Esophagus squamous epithelium (tissue), 5 donors: Measurements from ENCODE around the gene ABHD15. TPM values are rescaled to one million over a fixed set of nuclear protein-coding genes. Genes with fewer than 3 reads are reported as not detected.

Experiments used
- DNase-seq: peaks from one replicate; lab custom pipeline; 2025; lab: John Stamatoyannopoulos, UW
- H3K27ac ChIP-seq, 4 donors: fragments of 200-600 bp; sonication (generic); one replicate each; pipeline ENCODE4 v1.5.1; 2016 to 2019; ENCODE audit warnings: mild to moderate bottlenecking in 1 of 4
- H3K27me3 ChIP-seq, 4 donors: fragments of 200-600 bp; sonication (generic); 1 replicate in 3 of 4; 2 replicates in 1 of 4; pipeline versions ENCODE4 v1.5.1 to v1.6.0; 2017 to 2021; ENCODE audit warnings: antibody characterized with exemption in 1 of 4
- H3K36me3 ChIP-seq, 3 donors: fragments of 200-600 bp; sonication (generic); one replicate each; pipeline ENCODE4 v1.5.1; 2016 to 2019
- H3K4me1 ChIP-seq, 3 donors: fragments of 200-600 bp; sonication (generic); one replicate each; pipeline ENCODE4 v1.5.1; 2017 to 2019
- H3K4me3 ChIP-seq, 4 donors: fragments of 200-600 bp; sonication (generic); 1 replicate in 3 of 4; 2 replicates in 1 of 4; pipeline ENCODE4 v1.5.1; 2016 to 2019; ENCODE audit warnings: mild to moderate bottlenecking in 2 of 4, moderate library complexity in 1 of 4
- H3K9me3 ChIP-seq, 3 donors: fragments of 200-600 bp; sonication (generic); one replicate each; pipeline ENCODE4 v1.5.1; 2016 to 2019
- CTCF ChIP-seq, 6 experiments: fragments of 450-650 bp in 4 of 6; fragments of 200-600 bp in 2 of 6; sonication (generic) in 2 of 6; IDR thresholded peaks; one replicate each; pipeline ENCODE4 v1.5.1; 2016 to 2019; ENCODE audit warnings: antibody characterized with exemption in 6 of 6, mild to moderate bottlenecking in 4 of 6, moderate library complexity in 4 of 6
- POLR2A ChIP-seq, 4 donors: fragments of 450-650 bp; IDR thresholded peaks; one replicate each; pipeline ENCODE4 v1.6.1; 2017; ENCODE audit warnings: antibody characterized with exemption in 4 of 4, mild to moderate bottlenecking in 4 of 4, moderate library complexity in 3 of 4
- WGBS, 2 donors: methylation state at CpG; one replicate each; pipeline ENCODE4 v1.1.5; 2018; 5-methylcytosine and 5-hydroxymethylcytosine counted together
- intact Hi-C: fragments of 100-400 bp; cut with DNase I; formaldehyde crosslinking; loops from one replicate; pipeline ENCODE4 v1.15.0; 2022
- total RNA-seq, 4 donors: library from RNA; depleted of rRNA; stranded (reverse); fragments of >200 nt; gene quantifications; one replicate each; pipeline ENCODE4 v1.1.0, GENCODE V29; 2016
- donor health status: DM: yes; HTN: yes; CAD: no.

Gene ABHD15
- total RNA-seq, 4 donors from 2014 or later: 4.3 to 7.2 (median 5.4) TPM

DNA sequence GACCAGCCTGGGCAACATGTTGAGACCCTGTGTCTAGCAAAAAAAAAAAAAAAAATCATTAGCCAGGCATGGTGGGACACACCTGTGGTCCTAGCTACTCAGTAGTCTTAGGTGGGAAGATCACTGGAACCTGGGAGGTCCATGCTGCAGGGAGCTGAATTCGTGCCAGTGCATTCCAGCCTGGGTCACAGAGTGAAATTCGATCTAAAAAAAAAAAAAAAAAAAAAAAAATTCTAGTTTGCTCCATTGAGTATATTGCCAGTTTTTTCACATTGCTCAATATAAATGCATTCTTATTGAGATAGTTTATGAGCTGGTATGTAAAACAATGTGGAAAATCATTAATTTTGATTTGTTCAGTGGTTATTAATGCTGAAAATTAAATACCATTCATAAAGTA is 52.0 kb downstream of the ABHD15 start:
- H3K27ac ChIP-seq: no peak overlapping the region
- no peaks in the 10 kb centered on the region for H3K9me3 ChIP-seq
- no peak overlapping the region for H3K4me3 ChIP-seq
- peaks cover 20 to 99% (median 22%) of the 10 kb centered on the region in 3 donors for H3K36me3 ChIP-seq
- no peak for DNase-seq
- H3K27me3 ChIP-seq: no peaks in the 10 kb centered on the region
- H3K4me1 ChIP-seq: no peaks in the 10 kb centered on the region
- WGBS, 2 donors: 61 to 73% methylated on average over 2 of the region's 2 CpGs
- TF ChIP-seq POLR2A (IDR thresholded peaks at IDR 0.05) (no peak), CTCF (IDR thresholded peaks at IDR 0.05) (no peak)
- intact Hi-C loops: no loop called here

DNA sequence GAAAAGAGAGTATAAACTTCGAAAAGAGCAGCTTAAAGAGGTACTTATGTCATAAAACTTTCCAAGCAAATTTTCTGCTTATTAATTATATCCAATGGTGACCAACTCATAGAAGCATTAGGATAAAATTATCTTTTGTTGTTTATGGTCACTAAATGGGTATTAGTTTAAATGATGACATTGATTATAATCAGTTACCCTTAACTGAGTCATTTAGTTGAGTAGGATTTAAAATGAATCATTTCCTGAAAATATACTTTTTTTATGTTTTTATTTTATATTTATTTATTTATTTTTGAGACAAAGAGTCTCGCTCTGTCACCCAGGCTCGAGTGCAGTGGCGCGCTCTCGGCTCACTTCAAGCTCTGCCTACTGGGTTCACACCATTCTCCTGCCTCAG is 55.9 kb downstream of the ABHD15 start:
- H3K4me3 ChIP-seq: no peak overlapping the region
- no peak for DNase-seq
- no peaks in the 10 kb centered on the region for H3K4me1 ChIP-seq
- no peak for TF ChIP-seq POLR2A (IDR thresholded peaks at IDR 0.05)
- TF ChIP-seq CTCF (IDR thresholded peaks at IDR 0.05): no peak
- H3K9me3 ChIP-seq: no peaks in the 10 kb centered on the region
- H3K27ac ChIP-seq: no peak overlapping the region
- no peaks in the 10 kb centered on the region for H3K27me3 ChIP-seq
- peaks cover 0 to 95% (median 16%) of the 10 kb centered on the region in 3 donors for H3K36me3 ChIP-seq
- intact Hi-C loops: no loop called here
- WGBS, 2 donors: 96 to 98% methylated on average over 6 of the region's 6 CpGs

Other genes with a start within 250 kb of the ABHD15 start
- gene TAOK1, start 176.7 kb downstream of the ABHD15 start, total RNA-seq: 10 to 100 TPM; 24.9 to 41.4 (median 38.7) TPM
- 10 to 100 TPM; 11.8 to 34.9 (median 21.8) TPM for gene TP53I13, start 1.7 kb upstream of the ABHD15 start, total RNA-seq
- gene GIT1, start 22.6 kb upstream of the ABHD15 start, total RNA-seq: 10 to 100 TPM; 24.0 to 45.4 (median 29.6) TPM
- gene ANKRD13B, start 26.1 kb upstream of the ABHD15 start, total RNA-seq: 10 to 100 TPM in 2 of 4 donors, 1 to 10 TPM in 2; 3.3 to 18.7 (median 10.2) TPM
- gene CORO6, start 55.9 kb upstream of the ABHD15 start, total RNA-seq: 10 to 100 TPM in 1 of 4 donors, 1 to 10 TPM in 3; 2.0 to 39.9 (median 6.5) TPM